ENCODE results near the gene KIF6.

Gene KIF6

GRCh38 chr6:39495640-39496039, 229.6 kb downstream of the KIF6 start:
- in situ Hi-C loops (cut with HindIII; ENCODE audit: low sequenced_read_pairs) = no loop called here
- H3K4me3 ChIP-seq (ENCODE audit: low read depth, low read length) = no peak overlapping the region
- DNase-seq (ENCODE audit: low read depth) = no peak
- no peak for TF ChIP-seq CTCF (IDR thresholded peaks at IDR 0.05; ENCODE audit: low read depth, low read length, missing control alignments)

- DNase-seq (ENCODE audit: low read depth) = no peak
- TF ChIP-seq CTCF (IDR thresholded peaks at IDR 0.05; ENCODE audit: low read depth, low read length, missing control alignments) = no peak
- H3K4me3 ChIP-seq (ENCODE audit: low read depth, low read length) = no peak overlapping the region
- in situ Hi-C loops (cut with HindIII; ENCODE audit: low sequenced_read_pairs) = no loop called here
Observed at GRCh38 chr6:39494998-39495397, 230.2 kb downstream of the KIF6 start.

GRCh38 chr6:39493777-39494176, 231.4 kb downstream of the KIF6 start:
- TF ChIP-seq CTCF (IDR thresholded peaks at IDR 0.05; ENCODE audit: low read depth, low read length, missing control alignments) = no peak
- in situ Hi-C loops (cut with HindIII; ENCODE audit: low sequenced_read_pairs) = no loop called here
- DNase-seq (ENCODE audit: low read depth) = no peak
- H3K4me3 ChIP-seq (ENCODE audit: low read depth, low read length) = no peak overlapping the region

- no peak for TF ChIP-seq CTCF (IDR thresholded peaks at IDR 0.05; ENCODE audit: low read depth, low read length, missing control alignments)
- DNase-seq (ENCODE audit: low read depth) = peak; percentile 85
- H3K4me3 ChIP-seq (ENCODE audit: low read depth, low read length) = no peak overlapping the region
- in situ Hi-C loops (cut with HindIII; ENCODE audit: low sequenced_read_pairs) = no loop called here
Observed at GRCh38 chr6:39493174-39493573, 232.0 kb downstream of the KIF6 start.

GRCh38 chr6:39490108-39490507, 235.1 kb downstream of the KIF6 start:
- TF ChIP-seq CTCF (IDR thresholded peaks at IDR 0.05; ENCODE audit: low read depth, low read length, missing control alignments) = no peak
- no peak for DNase-seq (ENCODE audit: low read depth)
- in situ Hi-C loops (cut with HindIII; ENCODE audit: low sequenced_read_pairs) = no loop called here
- no peak overlapping the region for H3K4me3 ChIP-seq (ENCODE audit: low read depth, low read length)

- no peak for DNase-seq (ENCODE audit: low read depth)
- no peak overlapping the region for H3K4me3 ChIP-seq (ENCODE audit: low read depth, low read length)
- in situ Hi-C loops (cut with HindIII; ENCODE audit: low sequenced_read_pairs) = no loop called here
- no peak for TF ChIP-seq CTCF (IDR thresholded peaks at IDR 0.05; ENCODE audit: low read depth, low read length, missing control alignments)
Observed at GRCh38 chr6:39488255-39488879, 236.8 kb downstream of the KIF6 start.
